ENCODE results near the gene ZDHHC12. TPM values are rescaled to one million over a fixed set of nuclear protein-coding genes. Genes with fewer than 3 reads are reported as not detected.

Gene ZDHHC12
- total and polyA plus RNA-seq, 2 of the 13 experiments (the other 11 are each of a cell fraction or from before 2014, with no cell fraction given) = 25.4 to 28.0 TPM

- TF ChIP-seq IRF1 (CRISPR knock-in tag; IDR thresholded peaks at IDR 0.05; ENCODE audit: low read depth) (no peak), SAFB2 (CRISPR knock-in tag; IDR thresholded peaks at IDR 0.05; ENCODE audit: borderline replicate concordance, low read depth) (no peak), ZMAT5 (CRISPR knock-in tag; IDR thresholded peaks at IDR 0.05; ENCODE audit: borderline replicate concordance, low read depth) (no peak), KDM5A (IDR thresholded peaks at IDR 0.05; ENCODE audit: borderline replicate concordance, low read length) (peak; percentile 31; the same call in 1 of the 2 replicates), ZSCAN12 (CRISPR knock-in tag; IDR thresholded peaks at IDR 0.05) (no peak), ZZZ3 (CRISPR knock-in tag; IDR thresholded peaks at IDR 0.05; ENCODE audit: borderline replicate concordance) (no peak), NR1H2 (CRISPR knock-in tag; IDR thresholded peaks at IDR 0.05; ENCODE audit: borderline replicate concordance, low read depth) (no peak), REXO4 (CRISPR knock-in tag; IDR thresholded peaks at IDR 0.05; ENCODE audit: borderline replicate concordance) (no peak), ZNF234 (CRISPR knock-in tag; conservative IDR thresholded peaks at IDR 0.05) (no peak), HDAC1 (CRISPR knock-in tag; IDR thresholded peaks at IDR 0.05) (peak; percentile 30; the same call in 1 of the 2 replicates), CREB1 (IDR thresholded peaks at IDR 0.05) (no peak), CREB1 (CRISPR knock-in tag; IDR thresholded peaks at IDR 0.05) (no peak), MIER2 (CRISPR knock-in tag; IDR thresholded peaks at IDR 0.05) (no peak), HOXA9 (CRISPR knock-in tag; IDR thresholded peaks at IDR 0.05; ENCODE audit: borderline replicate concordance) (no peak; the same call in 1 of the 2 replicates), PAF1 (CRISPR knock-in tag; IDR thresholded peaks at IDR 0.05) (no peak), MLLT10 (CRISPR knock-in tag; IDR thresholded peaks at IDR 0.05) (no peak), REPIN1 (CRISPR knock-in tag; IDR thresholded peaks at IDR 0.05; ENCODE audit: borderline replicate concordance, low read depth) (no peak), ZNF12 (CRISPR knock-in tag; IDR thresholded peaks at IDR 0.05) (no peak), TOE1 (CRISPR knock-in tag; IDR thresholded peaks at IDR 0.05) (no peak; the same call in 1 of the 2 replicates), SNAPC2 (CRISPR knock-in tag; IDR thresholded peaks at IDR 0.05) (no peak), HNRNPUL1 (IDR thresholded peaks at IDR 0.05; ENCODE audit: low read depth, low read length) (no peak), ZFP90 (CRISPR knock-in tag; IDR thresholded peaks at IDR 0.05; ENCODE audit: borderline replicate concordance) (no peak), PHF8 (CRISPR knock-in tag; IDR thresholded peaks at IDR 0.05) (peak; percentile 81), NCOA1 (CRISPR knock-in tag; IDR thresholded peaks at IDR 0.05) (no peak), TEAD2 (CRISPR knock-in tag; IDR thresholded peaks at IDR 0.05) (no peak), SATB2 (CRISPR knock-in tag; IDR thresholded peaks at IDR 0.05) (no peak), PPARG (CRISPR knock-in tag; conservative IDR thresholded peaks at IDR 0.05) (no peak), NFATC3 (CRISPR knock-in tag; IDR thresholded peaks at IDR 0.05) (no peak; the same call in 1 of the 2 replicates), ATF6 (CRISPR knock-in tag; conservative IDR thresholded peaks at IDR 0.05) (no peak), ATM (IDR thresholded peaks at IDR 0.05; ENCODE audit: borderline replicate concordance) (no peak)
These were observed 35.2 kb downstream of the ZDHHC12 start, which contains the start of gene SET (continued) for GRCh38 chr9:128688501-128689292.

Measured in HepG2 (cell line).